Measurements from ENCODE around the gene ARL16. TPM values are rescaled to one million over a fixed set of nuclear protein-coding genes. Genes with fewer than 3 reads are reported as not detected.

Gene ARL16
- total RNA-seq, 1 experiment from 2014 or later, result 38.6 TPM

DNA sequence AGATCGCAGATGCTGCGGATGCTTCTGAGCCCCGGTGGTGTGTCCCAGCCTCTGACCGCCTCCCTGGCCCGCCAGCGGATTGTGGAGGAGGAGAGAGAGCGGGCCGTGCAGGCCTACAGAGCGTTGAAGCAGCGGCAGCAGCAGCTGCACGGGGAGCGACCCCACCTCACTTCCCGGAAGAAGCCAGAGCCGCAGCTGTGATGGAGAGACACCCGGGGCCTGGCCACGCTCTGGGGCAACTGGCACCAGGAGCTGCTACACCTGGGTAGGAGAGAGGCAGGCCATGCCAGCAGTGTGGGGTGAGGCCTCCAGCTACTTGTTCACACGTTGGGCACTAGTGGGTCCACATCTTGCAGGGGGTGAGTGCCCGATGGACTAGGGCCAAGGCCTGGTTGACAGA is 11.1 kb downstream of the ARL16 start:
- H3K4me3 Mint-ChIP-seq (ENCODE audit: unreplicated experiment), result no peak overlapping the region
- H3K27ac Mint-ChIP-seq (ENCODE audit: low read depth, unreplicated experiment), result no peak overlapping the region
- intact Hi-C loops (cut with micrococcal nuclease), result no loop called here
- no TSS peak for BruUV-seq (replicated peaks)
- ChIA-PET CTCF (interaction anchor here (0.6 to 0.9 kb wide), 2 partner anchors 10 to 441 kb away, joined by 3 to 5 read pairs; no protein-coding TSS in a partner anchor), POLR2A (no interaction called here)
- TF ChIP-seq, protein P1, sequence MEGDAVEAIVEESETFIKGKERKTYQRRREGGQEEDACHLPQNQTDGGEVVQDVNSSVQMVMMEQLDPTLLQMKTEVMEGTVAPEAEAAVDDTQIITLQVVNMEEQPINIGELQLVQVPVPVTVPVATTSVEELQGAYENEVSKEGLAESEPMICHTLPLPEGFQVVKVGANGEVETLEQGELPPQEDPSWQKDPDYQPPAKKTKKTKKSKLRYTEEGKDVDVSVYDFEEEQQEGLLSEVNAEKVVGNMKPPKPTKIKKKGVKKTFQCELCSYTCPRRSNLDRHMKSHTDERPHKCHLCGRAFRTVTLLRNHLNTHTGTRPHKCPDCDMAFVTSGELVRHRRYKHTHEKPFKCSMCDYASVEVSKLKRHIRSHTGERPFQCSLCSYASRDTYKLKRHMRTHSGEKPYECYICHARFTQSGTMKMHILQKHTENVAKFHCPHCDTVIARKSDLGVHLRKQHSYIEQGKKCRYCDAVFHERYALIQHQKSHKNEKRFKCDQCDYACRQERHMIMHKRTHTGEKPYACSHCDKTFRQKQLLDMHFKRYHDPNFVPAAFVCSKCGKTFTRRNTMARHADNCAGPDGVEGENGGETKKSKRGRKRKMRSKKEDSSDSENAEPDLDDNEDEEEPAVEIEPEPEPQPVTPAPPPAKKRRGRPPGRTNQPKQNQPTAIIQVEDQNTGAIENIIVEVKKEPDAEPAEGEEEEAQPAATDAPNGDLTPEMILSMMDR (IDR thresholded peaks at IDR 0.05; ENCODE audit: unreplicated experiment), result no peak
- peaks cover 57% of the 10 kb centered on the region for H3K36me3 Mint-ChIP-seq (ENCODE audit: insufficient read depth, unreplicated experiment)
- no peaks in the 10 kb centered on the region for H3K27me3 Mint-ChIP-seq (ENCODE audit: insufficient read depth, unreplicated experiment)
- DNase-seq (ENCODE audit: unreplicated experiment), result no peak
- H3K4me1 Mint-ChIP-seq (ENCODE audit: insufficient read depth, unreplicated experiment), result peaks cover 14% of the 10 kb centered on the region
- H3K9me3 Mint-ChIP-seq (ENCODE audit: unreplicated experiment), result no peaks in the 10 kb centered on the region

DNA sequence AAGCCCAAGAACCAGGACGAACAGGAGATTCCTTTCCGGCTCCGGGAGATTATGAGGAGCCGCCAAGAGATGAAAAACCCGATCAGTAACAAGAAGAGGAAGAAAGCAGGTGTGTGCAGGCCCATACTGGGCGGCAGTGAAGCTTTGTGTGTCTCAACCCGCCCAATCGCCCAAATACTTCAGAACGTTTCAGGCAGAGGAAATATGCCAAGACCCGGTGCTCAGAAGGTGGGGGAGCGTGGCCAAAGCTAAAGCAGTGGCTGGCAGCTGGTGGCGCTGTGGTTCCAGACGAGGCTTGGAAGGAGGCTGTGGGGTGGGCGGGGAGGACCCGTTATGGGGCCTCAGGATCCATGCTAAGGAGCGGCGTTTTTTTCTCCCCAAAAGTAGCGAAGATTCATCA is 15.8 kb downstream of the ARL16 start:
- peaks cover 54% of the 10 kb centered on the region for H3K36me3 Mint-ChIP-seq (ENCODE audit: insufficient read depth, unreplicated experiment)

DNA sequence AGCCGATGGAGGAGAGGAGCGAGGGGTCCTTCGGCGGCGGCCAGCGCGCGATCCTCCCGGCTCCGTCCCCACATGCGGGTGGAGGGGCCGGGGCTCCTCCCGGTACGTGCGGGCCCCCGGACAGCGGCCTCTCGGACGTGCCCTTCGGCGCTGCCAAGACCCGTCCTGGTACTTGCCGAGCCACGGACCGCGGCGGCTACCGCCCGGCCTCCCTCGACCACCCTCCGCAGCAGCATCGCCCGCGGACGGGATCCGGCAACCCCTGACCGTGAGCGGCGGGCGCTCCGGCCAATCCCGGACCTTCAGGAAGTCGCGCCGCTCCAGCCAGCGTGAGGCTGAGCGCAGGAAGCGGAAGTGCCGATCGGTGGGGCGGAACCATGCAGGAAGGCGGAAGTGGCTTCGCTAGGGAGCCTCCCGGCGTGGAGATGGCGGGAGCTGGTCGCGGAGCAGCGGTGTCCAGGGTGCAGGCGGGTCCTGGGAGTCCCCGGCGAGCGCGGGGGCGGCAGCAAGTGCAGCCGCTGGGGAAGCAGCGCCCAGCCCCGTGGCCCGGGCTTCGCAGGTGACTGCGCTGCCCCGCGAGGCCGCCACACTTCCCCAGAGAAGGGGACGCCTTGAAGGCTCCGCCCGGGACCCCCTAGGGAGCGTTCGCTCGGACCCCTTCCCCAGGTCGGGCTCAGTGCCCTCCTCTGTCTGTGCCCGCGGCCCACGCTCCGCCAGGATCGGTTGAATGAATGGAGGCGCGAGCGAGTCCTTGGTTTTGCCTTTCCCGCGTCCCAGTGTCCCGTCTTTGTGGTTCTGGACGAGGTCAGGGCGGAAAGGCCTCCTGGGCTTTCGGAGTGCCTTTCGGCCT is 17.0 kb downstream of the ARL16 start, which contains the start of the genes CCDC137 and OXLD1:
CCDC137 (plus strand) TSS at position 396 of the 850 bp plus-strand sequence; CDS start at position 426, 30 bp downstream.
OXLD1 (minus strand) TSS at position 264 of the 850 bp plus-strand sequence; CDS start at position 236, 28 bp downstream.
- ChIA-PET CTCF (no interaction called here), POLR2A (interaction anchor here (0.6 to 8.0 kb wide), 20 partner anchors 10 to 1276 kb away, joined by 3 to 101 read pairs (median 4); partner anchors contain the start of genes ARL16, HGS, MCRIP1 and MRPL12)

More for the DNA sequence above, 15.8 kb downstream of the ARL16 start:
- Mint-ChIP-seq H3K27ac (ENCODE audit: low read depth, unreplicated experiment) (peak overlapping the region; percentile 79), H3K9me3 (ENCODE audit: unreplicated experiment) (no peaks in the 10 kb centered on the region), H3K27me3 (ENCODE audit: insufficient read depth, unreplicated experiment) (no peaks in the 10 kb centered on the region), H3K4me1 (ENCODE audit: insufficient read depth, unreplicated experiment) (peaks cover 15% of the 10 kb centered on the region), H3K4me3 (ENCODE audit: unreplicated experiment) (peak overlapping the region; percentile 85)
- TF ChIP-seq, protein P1 (IDR thresholded peaks at IDR 0.05; ENCODE audit: unreplicated experiment), result no peak
- intact Hi-C loops (cut with micrococcal nuclease), result loop anchor here (2.0 kb wide), 3 partner anchors 15 to 31 kb away; partner anchors contain the start of genes ARL16, NPLOC4 and TSPAN10
- ChIA-PET POLR2A (interaction anchor here (0.6 to 8.0 kb wide), 5 partner anchors 10 to 750 kb away, joined by 3 to 101 read pairs (median 4); partner anchors contain the start of genes ARL16 and HGS), CTCF (interaction anchor here (0.6 to 1.3 kb wide), 4 partner anchors 13 to 57 kb away, joined by 3 to 5 read pairs (median 4); no protein-coding TSS in a partner anchor)
- BruUV-seq (replicated peaks), result no TSS peak
- peak; percentile 17 for DNase-seq (ENCODE audit: unreplicated experiment)

More for the DNA sequence above, 17.0 kb downstream of the ARL16 start, which contains the start of the genes CCDC137 and OXLD1:
- peaks cover 43% of the 10 kb centered on the region for H3K36me3 Mint-ChIP-seq (ENCODE audit: insufficient read depth, unreplicated experiment)
- peak; percentile 92 for DNase-seq (ENCODE audit: unreplicated experiment)
- H3K9me3 Mint-ChIP-seq (ENCODE audit: unreplicated experiment), result no peaks in the 10 kb centered on the region
- intact Hi-C loops (cut with micrococcal nuclease), result loop anchor here (2.0 kb wide), 3 partner anchors 16 to 30 kb away; partner anchors contain the start of genes ARL16, NPLOC4 and TSPAN10
- H3K27me3 Mint-ChIP-seq (ENCODE audit: insufficient read depth, unreplicated experiment), result no peaks in the 10 kb centered on the region
- BruUV-seq (replicated peaks), result no TSS peak
- peak within 1 kb of the TSS; percentile 79 for H3K27ac Mint-ChIP-seq (ENCODE audit: low read depth, unreplicated experiment)
- TF ChIP-seq, protein P1 (IDR thresholded peaks at IDR 0.05; ENCODE audit: unreplicated experiment), result no peak
- H3K4me1 Mint-ChIP-seq (ENCODE audit: insufficient read depth, unreplicated experiment), result peaks cover 15% of the 10 kb centered on the region
- peak within 1 kb of the TSS; percentile 85 for H3K4me3 Mint-ChIP-seq (ENCODE audit: unreplicated experiment)

All from MCF 10A (cell line).